ENCODE results near the gene KRTAP5-5. TPM values are rescaled to one million over a fixed set of nuclear protein-coding genes. Genes with fewer than 3 reads are reported as not detected.
"Not testable (repeated sequence)": the region's sequence is repeated elsewhere in the genome, so short reads cannot be mapped to it uniquely, and the experiment has no call there.

The KRTAP5-5 gene
- total RNA-seq, 2 donors from 2014 or later: not detected

DNA sequence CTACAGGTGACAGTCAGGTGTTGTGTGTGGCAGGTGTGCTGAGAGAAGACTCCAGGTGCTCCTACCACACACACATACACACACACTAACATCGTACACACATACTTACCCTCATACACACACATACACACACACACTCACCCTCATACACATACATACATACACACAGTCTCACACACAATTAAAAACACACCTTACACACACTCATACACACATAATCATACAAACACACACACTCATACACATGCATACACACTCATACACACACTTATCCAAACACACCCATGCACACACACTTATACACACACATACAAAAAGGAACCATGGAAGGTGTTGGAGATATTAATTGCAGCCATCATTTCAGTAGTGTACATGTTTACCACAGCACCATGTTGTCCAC, 25.9 kb upstream of the KRTAP5-5 start:
- no peak overlapping the region for H3K4me3 ChIP-seq (ENCODE audit: low read length)
- TF ChIP-seq, protein P1, sequence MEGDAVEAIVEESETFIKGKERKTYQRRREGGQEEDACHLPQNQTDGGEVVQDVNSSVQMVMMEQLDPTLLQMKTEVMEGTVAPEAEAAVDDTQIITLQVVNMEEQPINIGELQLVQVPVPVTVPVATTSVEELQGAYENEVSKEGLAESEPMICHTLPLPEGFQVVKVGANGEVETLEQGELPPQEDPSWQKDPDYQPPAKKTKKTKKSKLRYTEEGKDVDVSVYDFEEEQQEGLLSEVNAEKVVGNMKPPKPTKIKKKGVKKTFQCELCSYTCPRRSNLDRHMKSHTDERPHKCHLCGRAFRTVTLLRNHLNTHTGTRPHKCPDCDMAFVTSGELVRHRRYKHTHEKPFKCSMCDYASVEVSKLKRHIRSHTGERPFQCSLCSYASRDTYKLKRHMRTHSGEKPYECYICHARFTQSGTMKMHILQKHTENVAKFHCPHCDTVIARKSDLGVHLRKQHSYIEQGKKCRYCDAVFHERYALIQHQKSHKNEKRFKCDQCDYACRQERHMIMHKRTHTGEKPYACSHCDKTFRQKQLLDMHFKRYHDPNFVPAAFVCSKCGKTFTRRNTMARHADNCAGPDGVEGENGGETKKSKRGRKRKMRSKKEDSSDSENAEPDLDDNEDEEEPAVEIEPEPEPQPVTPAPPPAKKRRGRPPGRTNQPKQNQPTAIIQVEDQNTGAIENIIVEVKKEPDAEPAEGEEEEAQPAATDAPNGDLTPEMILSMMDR (conservative IDR thresholded peaks at IDR 0.05): no peak
- no peak overlapping the region for H3K27ac ChIP-seq (ENCODE audit: low read depth, low read length)
- peaks cover 16% of the 10 kb centered on the region for H3K9me3 Mint-ChIP-seq
- no peaks in the 10 kb centered on the region for H3K9me3 ChIP-seq (ENCODE audit: control insufficient read depth, low read length)
- peaks cover 9% of the 10 kb centered on the region for H3K4me1 Mint-ChIP-seq
- peaks cover 27% of the 10 kb centered on the region for H3K27me3 Mint-ChIP-seq (ENCODE audit: insufficient read depth)
- no peaks in the 10 kb centered on the region for H3K36me3 ChIP-seq (ENCODE audit: control insufficient read depth, insufficient read depth, low read length)
- DNase-seq: no peak
- no peaks in the 10 kb centered on the region for H3K27me3 ChIP-seq (ENCODE audit: control insufficient read depth, insufficient read depth, low read length, poor library complexity, severe bottlenecking)
- peaks cover 2% of the 10 kb centered on the region for H3K36me3 Mint-ChIP-seq (ENCODE audit: low read depth)
- H3K4me3 Mint-ChIP-seq: no peak overlapping the region
- H3K9ac ChIP-seq (ENCODE audit: extremely low read depth, low read length, poor library complexity, severe bottlenecking): no peak overlapping the region
- no peaks in the 10 kb centered on the region for H3K4me1 ChIP-seq (ENCODE audit: control insufficient read depth, insufficient read depth, low read length)
- H3K27ac Mint-ChIP-seq: no peak overlapping the region
- 84 to 100% methylated on average over 1 of the region's 1 CpG for WGBS, 2 experiments (ENCODE audit: insufficient coverage in 1 of 2, insufficient read length in 1 of 2)

DNA sequence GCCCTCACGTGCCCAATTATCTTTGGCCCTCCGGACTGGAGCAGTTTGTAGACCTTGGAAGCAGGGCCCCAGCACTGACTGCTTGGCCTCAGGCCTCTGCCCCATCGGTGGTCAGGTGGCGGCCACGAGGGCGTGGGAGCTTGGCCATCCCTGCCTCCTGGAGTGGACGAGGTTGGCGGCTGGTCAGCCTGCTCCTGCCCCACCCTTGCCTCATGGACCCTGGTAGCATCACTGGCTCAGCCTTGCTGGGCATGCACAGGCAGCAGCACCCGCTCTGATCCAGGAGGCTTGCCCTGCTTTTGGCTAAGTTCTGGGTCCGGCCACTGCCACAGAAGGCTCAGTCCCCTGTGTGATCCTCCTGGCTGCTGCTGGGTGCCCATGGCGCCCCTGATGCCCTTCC, 25.4 kb upstream of the KRTAP5-5 start:
- TF ChIP-seq, protein P1 (conservative IDR thresholded peaks at IDR 0.05): no peak
- H3K27me3 Mint-ChIP-seq (ENCODE audit: insufficient read depth): peaks cover 27% of the 10 kb centered on the region

GRCh38 chr11:1604711-1605110, 24.9 kb upstream of the KRTAP5-5 start:
- Histone ChIP-seq H3K9ac (ENCODE audit: extremely low read depth, low read length, poor library complexity, severe bottlenecking) (no peak overlapping the region), H3K4me3 (ENCODE audit: low read length) (no peak overlapping the region), H3K27ac (ENCODE audit: low read depth, low read length) (no peak overlapping the region), H3K27me3 (ENCODE audit: control insufficient read depth, insufficient read depth, low read length, poor library complexity, severe bottlenecking) (no peaks in the 10 kb centered on the region), H3K36me3 (ENCODE audit: control insufficient read depth, insufficient read depth, low read length) (no peaks in the 10 kb centered on the region), H3K4me1 (ENCODE audit: control insufficient read depth, insufficient read depth, low read length) (no peaks in the 10 kb centered on the region), H3K9me3 (ENCODE audit: control insufficient read depth, low read length) (no peaks in the 10 kb centered on the region)
- Mint-ChIP-seq H3K4me3 (no peak overlapping the region), H3K4me1 (peaks cover 9% of the 10 kb centered on the region), H3K27me3 (ENCODE audit: insufficient read depth) (peaks cover 23% of the 10 kb centered on the region), H3K36me3 (ENCODE audit: low read depth) (peaks cover 2% of the 10 kb centered on the region), H3K27ac (no peak overlapping the region), H3K9me3 (peaks cover 14% of the 10 kb centered on the region)
- WGBS, 2 experiments (ENCODE audit: insufficient coverage in 1 of 2, insufficient read length in 1 of 2): 86 to 91% methylated on average over 5 to 7 of the region's 7 CpGs
- no peak for DNase-seq
- TF ChIP-seq, protein P1 (conservative IDR thresholded peaks at IDR 0.05): no peak

More for the DNA sequence above, 25.4 kb upstream of the KRTAP5-5 start:
- Mint-ChIP-seq H3K36me3 (ENCODE audit: low read depth) (peaks cover 2% of the 10 kb centered on the region), H3K27ac (no peak overlapping the region), H3K9me3 (peaks cover 16% of the 10 kb centered on the region), H3K4me1 (peaks cover 9% of the 10 kb centered on the region), H3K4me3 (no peak overlapping the region)
- Histone ChIP-seq H3K27ac (ENCODE audit: low read depth, low read length) (no peak overlapping the region), H3K9ac (ENCODE audit: extremely low read depth, low read length, poor library complexity, severe bottlenecking) (no peak overlapping the region), H3K36me3 (ENCODE audit: control insufficient read depth, insufficient read depth, low read length) (no peaks in the 10 kb centered on the region), H3K4me1 (ENCODE audit: control insufficient read depth, insufficient read depth, low read length) (no peaks in the 10 kb centered on the region), H3K4me3 (ENCODE audit: low read length) (no peak overlapping the region), H3K27me3 (ENCODE audit: control insufficient read depth, insufficient read depth, low read length, poor library complexity, severe bottlenecking) (no peaks in the 10 kb centered on the region), H3K9me3 (ENCODE audit: control insufficient read depth, low read length) (no peaks in the 10 kb centered on the region)
- no peak for DNase-seq
- WGBS, 2 experiments (ENCODE audit: insufficient coverage in 1 of 2, insufficient read length in 1 of 2): 88 to 96% methylated on average over 10 to 11 of the region's 11 CpGs

GRCh38 chr11:1605923-1606322, 23.7 kb upstream of the KRTAP5-5 start:
- peaks cover 26% of the 10 kb centered on the region for H3K9me3 Mint-ChIP-seq

GRCh38 chr11:1607156-1607845, 22.3 kb upstream of the KRTAP5-5 start:
- not testable (repeated sequence) for H3K9me3 ChIP-seq (ENCODE audit: control insufficient read depth, low read length); H3K4me3 ChIP-seq (ENCODE audit: low read length); H3K36me3 ChIP-seq (ENCODE audit: control insufficient read depth, insufficient read depth, low read length); H3K9ac ChIP-seq (ENCODE audit: extremely low read depth, low read length, poor library complexity, severe bottlenecking); H3K36me3 Mint-ChIP-seq (ENCODE audit: low read depth); H3K4me1 ChIP-seq (ENCODE audit: control insufficient read depth, insufficient read depth, low read length); H3K4me1 Mint-ChIP-seq; H3K27ac ChIP-seq (ENCODE audit: low read depth, low read length); H3K27me3 ChIP-seq (ENCODE audit: control insufficient read depth, insufficient read depth, low read length, poor library complexity, severe bottlenecking); H3K4me3 Mint-ChIP-seq; H3K27ac Mint-ChIP-seq
- peak; percentile 69 for DNase-seq
- WGBS, 2 experiments (ENCODE audit: insufficient coverage in 1 of 2, insufficient read length in 1 of 2): 35 to 61% methylated on average over 11 to 18 of the region's 18 CpGs
- Mint-ChIP-seq H3K27me3 (ENCODE audit: insufficient read depth) (peaks cover 21% of the 10 kb centered on the region), H3K9me3 (peaks cover 19% of the 10 kb centered on the region)

More at GRCh38 chr11:1605923-1606322, 23.7 kb upstream of the KRTAP5-5 start:
- H3K27ac Mint-ChIP-seq: peak overlapping the region; percentile 62
- not testable (repeated sequence) for H3K27ac ChIP-seq (ENCODE audit: low read depth, low read length); H3K9me3 ChIP-seq (ENCODE audit: control insufficient read depth, low read length); H3K4me3 ChIP-seq (ENCODE audit: low read length); H3K27me3 ChIP-seq (ENCODE audit: control insufficient read depth, insufficient read depth, low read length, poor library complexity, severe bottlenecking); H3K9ac ChIP-seq (ENCODE audit: extremely low read depth, low read length, poor library complexity, severe bottlenecking); H3K36me3 Mint-ChIP-seq (ENCODE audit: low read depth); H3K36me3 ChIP-seq (ENCODE audit: control insufficient read depth, insufficient read depth, low read length); H3K4me3 Mint-ChIP-seq; H3K4me1 Mint-ChIP-seq; H3K4me1 ChIP-seq (ENCODE audit: control insufficient read depth, insufficient read depth, low read length); DNase-seq
- peaks cover 27% of the 10 kb centered on the region for H3K27me3 Mint-ChIP-seq (ENCODE audit: insufficient read depth)
- WGBS, 2 experiments (ENCODE audit: insufficient coverage in 1 of 2, insufficient read length in 1 of 2): 93 to 94% methylated on average over 8 to 13 of the region's 13 CpGs
